Mesothelial cell of epicardium (in vitro differentiated cells): ENCODE results near the gene TCF4. TPM values are rescaled to one million over a fixed set of nuclear protein-coding genes. Genes with fewer than 3 reads are reported as not detected.
A peak's percentile ranks its signal among the peaks of the same experiment; 100 is the strongest.

Experiments used
- DNase-seq, 2 experiments: peaks; one replicate each; pipeline ENCODE4 v3.0.0; 2021; ENCODE audit warnings: low spot score in 2 of 2; ENCODE audit not compliant: unreplicated experiment in 2 of 2
- H3K27ac Mint-ChIP-seq: 2 replicates; pipeline ENCODE4 v1.8.0; 2021; ENCODE audit warnings: mixed read lengths
- H3K27me3 Mint-ChIP-seq: 2 replicates; pipeline ENCODE4 v1.8.0; 2021; ENCODE audit warnings: low read depth, mixed read lengths
- H3K36me3 Mint-ChIP-seq: 2 replicates; pipeline ENCODE4 v1.8.0; 2021; ENCODE audit warnings: mixed read lengths
- H3K4me1 Mint-ChIP-seq: 2 replicates; pipeline ENCODE4 v1.8.0; 2021; ENCODE audit warnings: mixed read lengths
- H3K4me3 Mint-ChIP-seq: 2 replicates; pipeline ENCODE4 v1.8.0; 2021; ENCODE audit warnings: mild to moderate bottlenecking, moderate library complexity, mixed read lengths
- H3K9me3 Mint-ChIP-seq: 2 replicates; pipeline ENCODE4 v1.8.0; 2021; ENCODE audit warnings: mixed read lengths
- CTCF ChIP-seq: fragments of 200-600 bp; sonication (generic); IDR thresholded peaks from one replicate; pipeline ENCODE4 v1.5.0; 2021; ENCODE audit warnings: antibody characterized with exemption; ENCODE audit not compliant: unreplicated experiment
- total RNA-seq: library from RNA; stranded (reverse); gene quantifications from 3 replicates; pipeline ENCODE4 v1.2.1, GENCODE V29; 2021

The TCF4 gene
- total RNA-seq, 1 donor from 2014 or later, result 224 TPM

- Mint-ChIP-seq H3K27me3 (no peaks in the 10 kb centered on the region), H3K4me3 (peak overlapping the region; percentile 63), H3K9me3 (no peaks in the 10 kb centered on the region), H3K36me3 (no peaks in the 10 kb centered on the region), H3K27ac (peak overlapping the region; percentile 88), H3K4me1 (peaks cover 82% of the 10 kb centered on the region)
- TF ChIP-seq CTCF, result no peak
- DNase-seq, result no peak
Observed at GRCh38 chr18:55400081-55400480, 187.9 kb downstream of the TCF4 start.

- no peak overlapping the region for H3K4me3 Mint-ChIP-seq
- peak overlapping the region; percentile 88 for H3K27ac Mint-ChIP-seq
- no peak for TF ChIP-seq CTCF
- no peaks in the 10 kb centered on the region for H3K36me3 Mint-ChIP-seq
- H3K9me3 Mint-ChIP-seq, result no peaks in the 10 kb centered on the region
- H3K27me3 Mint-ChIP-seq, result no peaks in the 10 kb centered on the region
- no peak for DNase-seq
- peaks cover 70% of the 10 kb centered on the region for H3K4me1 Mint-ChIP-seq
Observed at GRCh38 chr18:55398858-55399257, 189.1 kb downstream of the TCF4 start.

- no peak for TF ChIP-seq CTCF
- Mint-ChIP-seq H3K4me3 (no peak overlapping the region), H3K36me3 (peaks cover 2% of the 10 kb centered on the region), H3K4me1 (peaks cover 53% of the 10 kb centered on the region), H3K27ac (peak overlapping the region; percentile 26), H3K9me3 (no peaks in the 10 kb centered on the region), H3K27me3 (no peaks in the 10 kb centered on the region)
- no peak for DNase-seq
Observed at GRCh38 chr18:55396979-55397378, 191.0 kb downstream of the TCF4 start.

GRCh38 chr18:55396267-55396905 is 191.6 kb downstream of the TCF4 start:
- H3K27me3 Mint-ChIP-seq, result no peaks in the 10 kb centered on the region
- no peaks in the 10 kb centered on the region for H3K9me3 Mint-ChIP-seq
- peak overlapping the region; percentile 81 for H3K27ac Mint-ChIP-seq
- H3K4me3 Mint-ChIP-seq, result no peak overlapping the region
- no peak for DNase-seq
- peaks cover 2% of the 10 kb centered on the region for H3K36me3 Mint-ChIP-seq
- no peak for TF ChIP-seq CTCF
- H3K4me1 Mint-ChIP-seq, result peaks cover 47% of the 10 kb centered on the region

- Mint-ChIP-seq H3K27ac (peak overlapping the region; percentile 81), H3K4me1 (peaks cover 43% of the 10 kb centered on the region), H3K36me3 (peaks cover 2% of the 10 kb centered on the region), H3K4me3 (no peak overlapping the region), H3K27me3 (no peaks in the 10 kb centered on the region), H3K9me3 (no peaks in the 10 kb centered on the region)
- no peak for TF ChIP-seq CTCF
- DNase-seq, result no peak
Observed at GRCh38 chr18:55395799-55396198, 192.2 kb downstream of the TCF4 start.

- Mint-ChIP-seq H3K9me3 (no peaks in the 10 kb centered on the region), H3K4me1 (peaks cover 27% of the 10 kb centered on the region), H3K27me3 (no peaks in the 10 kb centered on the region), H3K4me3 (no peak overlapping the region), H3K27ac (peak overlapping the region; percentile 77), H3K36me3 (peaks cover 13% of the 10 kb centered on the region)
- no peak for DNase-seq
- no peak for TF ChIP-seq CTCF
Observed at GRCh38 chr18:55390898-55391297, 197.1 kb downstream of the TCF4 start.
